AG04449 (cell line): ENCODE data around the gene TRMT5.

Experiments used
- CTCF ChIA-PET: fragments of 350-600 bp; formaldehyde crosslinking; extraction: SDS; loops from one replicate; lab custom pipeline; 2021; ENCODE audit warnings: antibody characterized with exemption; lab: Yijun Ruan, JAX
- POLR2A ChIA-PET: fragments of 400-600, 350-600 bp; formaldehyde crosslinking; extraction: SDS; loops from one replicate; lab custom pipeline; 2020; ENCODE audit warnings: antibody characterized with exemption, inconsistent platforms; lab: Yijun Ruan, JAX
- DNase-seq: peaks from one replicate; pipeline ENCODE4 v3.0.0-alpha.2; 2010; ENCODE audit warnings: low read depth, low spot score
- H3K4me3 ChIP-seq: 2 replicates; pipeline ENCODE4 v1.5.1; 2011; ENCODE audit warnings: low read depth, mild to moderate bottlenecking, control low read depth, low read length
- CTCF ChIP-seq: IDR thresholded peaks from one replicate; pipeline ENCODE4 v1.5.1; 2011; ENCODE audit warnings: mild to moderate bottlenecking, moderate library complexity, low read length, control low read depth, inconsistent platforms; ENCODE audit not compliant: insufficient read depth; ENCODE audit errors: missing control alignments

TRMT5 gene

GRCh38 chr14:60945984-60946383, 34.9 kb downstream of the TRMT5 start:
- ChIA-PET CTCF (no interaction called here), POLR2A (no interaction called here)
- no peak for TF ChIP-seq CTCF
- DNase-seq, result no peak
- H3K4me3 ChIP-seq, result no peak overlapping the region

GRCh38 chr14:60944204-60944603, 36.7 kb downstream of the TRMT5 start:
- no peak overlapping the region for H3K4me3 ChIP-seq
- CTCF ChIA-PET, result no interaction called here
- DNase-seq, result no peak
- POLR2A ChIA-PET, result no interaction called here
- TF ChIP-seq CTCF, result no peak

GRCh38 chr14:60943637-60944032, 37.2 kb downstream of the TRMT5 start:
- CTCF ChIA-PET, result no interaction called here
- no peak for TF ChIP-seq CTCF
- POLR2A ChIA-PET, result no interaction called here
- H3K4me3 ChIP-seq, result no peak overlapping the region
- no peak for DNase-seq

GRCh38 chr14:60935319-60935718, 45.6 kb downstream of the TRMT5 start:
- ChIA-PET CTCF (no interaction called here), POLR2A (no interaction called here)
- no peak overlapping the region for H3K4me3 ChIP-seq
- DNase-seq, result no peak
- TF ChIP-seq CTCF, result no peak

GRCh38 chr14:60933920-60934655, 46.8 kb downstream of the TRMT5 start:
- DNase-seq, result no peak
- TF ChIP-seq CTCF, result no peak
- ChIA-PET POLR2A (no interaction called here), CTCF (no interaction called here)
- H3K4me3 ChIP-seq, result no peak overlapping the region

- DNase-seq, result no peak
- CTCF ChIA-PET, result no interaction called here
- POLR2A ChIA-PET, result interaction anchor here (0.6 to 1.2 kb wide), 2 partner anchors 10 to 65 kb away, joined by 3 to 4 read pairs; no protein-coding TSS in a partner anchor
- no peak for TF ChIP-seq CTCF
- no peak overlapping the region for H3K4me3 ChIP-seq
Observed at GRCh38 chr14:60931218-60931617, 49.7 kb downstream of the TRMT5 start.
